Measurements from ENCODE around the gene ATP9A.

ATP9A gene

GRCh38 chr20:51616060-51616459 is 152.1 kb downstream of the ATP9A start:
- TF ChIP-seq CTCF (conservative IDR thresholded peaks at IDR 0.05): 0 out of 2 replicates have a peak, but pooled peaks have one; percentile 13
- H3K27ac ChIP-seq: no peak overlapping the region

GRCh38 chr20:51614687-51615086 is 153.5 kb downstream of the ATP9A start:
- peak overlapping the region; percentile 42 for H3K27ac ChIP-seq
- TF ChIP-seq CTCF (conservative IDR thresholded peaks at IDR 0.05): no peak

- no peak overlapping the region for H3K27ac ChIP-seq
- TF ChIP-seq CTCF (conservative IDR thresholded peaks at IDR 0.05): no peak
These were observed 154.6 kb downstream of the ATP9A start for GRCh38 chr20:51613580-51613979.

- TF ChIP-seq CTCF (conservative IDR thresholded peaks at IDR 0.05): no peak
- H3K27ac ChIP-seq: no peak overlapping the region
These were observed 155.3 kb downstream of the ATP9A start for GRCh38 chr20:51612896-51613295.

GRCh38 chr20:51611625-51611890 is 156.6 kb downstream of the ATP9A start:
- TF ChIP-seq CTCF (conservative IDR thresholded peaks at IDR 0.05): no peak
- H3K27ac ChIP-seq: no peak overlapping the region

GRCh38 chr20:51610761-51611624 is 157.2 kb downstream of the ATP9A start:
- no peak overlapping the region for H3K27ac ChIP-seq
- TF ChIP-seq CTCF (conservative IDR thresholded peaks at IDR 0.05): no peak

GRCh38 chr20:51610111-51610510 is 158.1 kb downstream of the ATP9A start:
- no peak for TF ChIP-seq CTCF (conservative IDR thresholded peaks at IDR 0.05)
- no peak overlapping the region for H3K27ac ChIP-seq

All from VCaP (cell line).